ENCODE results near the gene LDHAL6A. TPM values are rescaled to one million over a fixed set of nuclear protein-coding genes. Genes with fewer than 3 reads are reported as not detected.

LDHAL6A gene
- total and polyA plus RNA-seq, 2 donors (not counting 3 experiments of a cell fraction or from before 2014, with no cell fraction given) = not detected

DNA sequence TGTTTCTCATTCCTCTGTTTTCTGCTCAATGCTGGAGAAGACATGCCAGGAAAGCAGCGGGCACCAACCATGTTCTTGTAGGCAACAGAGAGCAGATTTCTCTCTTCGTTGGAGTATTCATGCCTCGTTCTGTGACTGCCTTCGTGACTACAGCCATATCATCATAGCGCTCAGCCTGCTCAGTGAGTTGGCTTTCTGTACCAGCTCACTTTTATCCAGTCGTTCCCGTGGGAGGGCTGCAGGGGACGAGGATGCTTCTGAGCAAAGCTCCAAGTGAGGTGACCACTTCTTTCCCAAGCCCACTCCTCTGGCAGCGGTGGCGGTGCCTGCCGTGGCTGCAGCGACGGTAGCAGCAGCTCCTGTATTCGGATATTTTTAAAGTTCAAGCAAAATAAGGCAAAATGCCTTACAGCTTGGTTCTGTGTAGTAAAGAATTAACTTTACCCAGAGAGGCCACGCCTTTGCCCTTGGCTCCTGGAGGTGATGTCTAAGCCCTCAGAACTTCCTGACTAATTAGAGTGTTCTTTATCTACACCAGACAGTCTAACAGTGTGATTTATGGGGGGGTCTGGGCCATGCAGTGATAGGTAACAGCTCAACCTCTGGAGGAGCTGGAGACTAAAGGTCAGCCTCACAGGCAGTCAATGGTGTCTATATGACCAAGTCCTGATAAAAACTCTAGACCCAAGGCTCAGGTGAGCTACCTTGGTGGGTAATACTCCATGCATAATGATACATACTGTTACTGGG is 35.3 kb downstream of the LDHAL6A start:
- FAIRE-seq = no peak

More for the DNA sequence above, 35.3 kb downstream of the LDHAL6A start:
- no peak overlapping the region for H3K27ac ChIP-seq (ENCODE audit: insufficient read depth, low read depth, low read length)
- ChIA-PET POLR2A (no interaction called here), CTCF (interaction anchor here (0.8 kb wide), 1 partner anchor 247 kb away, joined by 3 read pairs; no protein-coding TSS in a partner anchor)
- H3K4me3 ChIP-seq (replicated peaks in 1 of 3; ENCODE audit: insufficient read depth in 1 of 3, low read depth in 1 of 3, low read length in 3 of 3) = no peak overlapping the region
- H3K9ac ChIP-seq (replicated peaks; ENCODE audit: extremely low read depth, insufficient read depth, low read length) = no peak overlapping the region
- no peaks in the 10 kb centered on the region for H4K20me1 ChIP-seq (replicated peaks; ENCODE audit: control insufficient read depth, extremely low read depth, insufficient read depth, low read length)
- H3K9me1 ChIP-seq (replicated peaks; ENCODE audit: control insufficient read depth, extremely low read depth, insufficient read depth, low read length) = no peaks in the 10 kb centered on the region
- H3K36me3 ChIP-seq (ENCODE audit: control insufficient read depth in 2 of 2, extremely low read depth in 1 of 2, insufficient read depth in 2 of 2, low read length in 2 of 2) = peaks cover 0 to 10% of the 10 kb centered on the region in 2 experiments
- H3K4me1 ChIP-seq (ENCODE audit: control insufficient read depth, extremely low read depth, insufficient read depth, low read length) = no peaks in the 10 kb centered on the region
- H3K4me2 ChIP-seq (ENCODE audit: insufficient read depth, low read length) = no peak overlapping the region
- no TSS peak for BruUV-seq (replicated peaks)
- no peaks in the 10 kb centered on the region for H3K9me3 ChIP-seq (replicated peaks; ENCODE audit: control insufficient read depth, insufficient read depth, low read length)
- no peak for DNase-seq (ENCODE audit: low read depth, low spot score)
- dilution Hi-C loops (cut with MboI; ENCODE audit: extremely low pct_ligation_motif_present, low sequenced_read_pairs) = no loop called here
- H3K79me2 ChIP-seq (ENCODE audit: control insufficient read depth, insufficient read depth, low read length) = no peaks in the 10 kb centered on the region
- no peaks in the 10 kb centered on the region for H3K27me3 ChIP-seq (ENCODE audit: control insufficient read depth in 2 of 2, insufficient read depth in 2 of 2, low read length in 2 of 2)
- TF ChIP-seq CTCF (IDR thresholded peaks at IDR 0.05; ENCODE audit: extremely low read depth in 1 of 2, insufficient read depth in 1 of 2, low read depth in 1 of 2, low read length in 2 of 2) (no peak), FOS (IDR thresholded peaks at IDR 0.05; ENCODE audit: borderline replicate concordance, insufficient read depth, low read length) (no peak), JUN (IDR thresholded peaks at IDR 0.05; ENCODE audit: borderline replicate concordance, insufficient read depth, insufficient read length, low read depth) (no peak), EZH2 (IDR thresholded peaks at IDR 0.05; ENCODE audit: borderline replicate concordance, low read depth, low read length, severe bottlenecking) (no peak), POLR2A (IDR thresholded peaks at IDR 0.05; ENCODE audit: low read depth, low read length) (no peak), GATA2 (IDR thresholded peaks at IDR 0.05; ENCODE audit: insufficient read depth, insufficient read length, low read depth, low read length) (no peak), POLR2AphosphoS5 (IDR thresholded peaks at IDR 0.05; ENCODE audit: insufficient read depth, low read depth, low read length) (no peak), MYC (IDR thresholded peaks at IDR 0.05; ENCODE audit: low read depth, low read length) (no peak)
- TF ChIP-seq, protein P1, sequence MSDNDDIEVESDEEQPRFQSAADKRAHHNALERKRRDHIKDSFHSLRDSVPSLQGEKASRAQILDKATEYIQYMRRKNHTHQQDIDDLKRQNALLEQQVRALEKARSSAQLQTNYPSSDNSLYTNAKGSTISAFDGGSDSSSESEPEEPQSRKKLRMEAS (IDR thresholded peaks at IDR 0.05; ENCODE audit: insufficient read depth, insufficient read length) = no peak
- intact Hi-C loops (cut with micrococcal nuclease) = no loop called here
- H2AFZ ChIP-seq (ENCODE audit: low read depth, low read length) = no peak overlapping the region
